Stimulated activated CD4-positive, alpha-beta T cell treated with anti-CD3 and anti-CD28 coated beads, TNF-alpha, amount 100 ng/mL, for 4 hours (primary cell): Measurements from ENCODE around the gene STXBP5.
"Not testable (repeated sequence)": the region's sequence is repeated elsewhere in the genome, so short reads cannot be mapped to it uniquely, and the experiment has no call there.

ENCODE experiments used
- DNase-seq, 3 experiments: peaks; one replicate each; pipeline ENCODE4 v3.0.0-alpha.2; 2020; ENCODE audit warnings: low read depth in 3 of 3

The STXBP5 gene

DNA sequence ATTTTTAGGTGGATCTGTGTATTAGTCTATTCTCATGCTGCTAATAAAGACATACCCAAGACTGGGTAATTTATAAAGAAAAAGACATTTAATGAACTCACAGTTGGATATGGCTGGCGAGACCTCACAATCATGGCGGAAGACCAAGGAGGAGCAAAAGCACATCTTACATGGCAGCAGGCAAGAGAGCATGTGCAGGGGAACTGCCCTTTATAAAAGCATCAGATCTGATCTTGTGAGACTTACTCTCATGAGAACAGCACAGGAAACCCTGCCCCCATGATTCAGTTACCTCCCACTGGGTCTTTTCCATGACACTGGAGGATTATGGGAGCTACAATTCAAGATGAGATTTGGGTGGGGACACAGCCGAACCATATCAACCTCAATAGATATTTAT is 176.6 kb downstream of the STXBP5 start:
- DNase-seq = not testable (repeated sequence)

DNA sequence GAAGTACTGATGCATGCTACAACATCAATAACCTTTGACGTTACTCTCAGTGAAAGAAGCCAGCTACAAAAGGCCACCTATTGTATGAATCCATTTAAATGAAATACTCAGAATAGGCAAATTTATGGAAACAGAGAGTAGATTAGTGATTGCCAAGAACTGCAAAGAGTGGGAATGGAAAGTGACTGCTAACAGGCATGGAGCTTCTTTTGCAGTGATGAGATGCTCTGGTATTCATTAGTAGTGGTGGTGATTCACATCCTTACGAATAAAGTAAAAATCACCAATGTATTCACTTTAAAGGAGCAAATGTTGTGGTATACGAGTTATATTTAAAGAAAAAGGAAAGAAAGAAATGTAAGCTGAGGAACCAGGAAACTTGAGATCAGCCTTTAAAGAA is 177.5 kb downstream of the STXBP5 start:
- no peak for DNase-seq

DNA sequence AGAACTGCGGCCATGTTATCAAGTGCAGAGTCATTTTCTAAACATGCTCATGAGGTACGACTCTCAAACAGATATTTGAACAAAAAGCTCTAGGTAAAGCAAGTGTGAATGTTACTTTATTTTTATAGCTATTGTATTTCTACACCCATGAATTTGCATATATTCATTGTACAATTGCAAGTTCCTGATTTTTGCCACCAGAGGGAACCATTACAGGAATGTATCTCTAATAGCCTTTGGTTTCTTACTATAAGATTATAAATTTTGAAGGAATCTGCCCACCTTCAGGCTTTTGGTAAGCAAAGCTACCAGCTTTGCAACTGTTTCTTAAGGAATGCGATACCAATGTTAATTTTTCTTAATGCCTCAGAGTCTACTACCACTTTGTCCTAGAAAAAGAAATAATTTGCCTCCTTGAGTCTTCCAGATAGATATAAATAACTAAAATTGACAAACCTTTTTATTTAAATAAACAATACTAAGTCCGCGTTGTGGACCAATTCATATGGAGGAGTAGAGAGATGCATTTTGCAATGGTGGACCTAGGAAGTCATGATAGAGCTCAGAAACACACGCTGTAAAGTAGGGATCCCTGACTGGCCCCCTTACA is 178.8 kb downstream of the STXBP5 start:
- no peak for DNase-seq

DNA sequence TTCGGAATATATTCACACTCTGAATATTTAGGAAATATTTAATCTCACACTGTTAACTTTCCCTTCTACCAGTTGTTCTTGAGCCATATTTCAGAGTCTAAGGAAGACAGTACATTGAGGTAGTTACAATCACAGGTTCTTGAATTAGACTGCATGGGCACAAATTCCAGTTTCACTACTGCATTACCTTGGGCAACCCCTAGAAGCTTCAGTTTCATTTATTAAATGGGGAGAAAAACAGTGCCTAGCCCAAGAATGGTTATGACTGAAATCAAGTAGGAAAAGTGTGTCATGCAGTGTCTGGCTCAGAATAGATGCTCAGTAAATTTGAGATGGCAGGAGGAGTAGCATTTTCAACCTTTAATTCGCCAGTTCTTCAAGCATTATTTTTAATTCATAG is 179.8 kb downstream of the STXBP5 start:
- no peak for DNase-seq

DNA sequence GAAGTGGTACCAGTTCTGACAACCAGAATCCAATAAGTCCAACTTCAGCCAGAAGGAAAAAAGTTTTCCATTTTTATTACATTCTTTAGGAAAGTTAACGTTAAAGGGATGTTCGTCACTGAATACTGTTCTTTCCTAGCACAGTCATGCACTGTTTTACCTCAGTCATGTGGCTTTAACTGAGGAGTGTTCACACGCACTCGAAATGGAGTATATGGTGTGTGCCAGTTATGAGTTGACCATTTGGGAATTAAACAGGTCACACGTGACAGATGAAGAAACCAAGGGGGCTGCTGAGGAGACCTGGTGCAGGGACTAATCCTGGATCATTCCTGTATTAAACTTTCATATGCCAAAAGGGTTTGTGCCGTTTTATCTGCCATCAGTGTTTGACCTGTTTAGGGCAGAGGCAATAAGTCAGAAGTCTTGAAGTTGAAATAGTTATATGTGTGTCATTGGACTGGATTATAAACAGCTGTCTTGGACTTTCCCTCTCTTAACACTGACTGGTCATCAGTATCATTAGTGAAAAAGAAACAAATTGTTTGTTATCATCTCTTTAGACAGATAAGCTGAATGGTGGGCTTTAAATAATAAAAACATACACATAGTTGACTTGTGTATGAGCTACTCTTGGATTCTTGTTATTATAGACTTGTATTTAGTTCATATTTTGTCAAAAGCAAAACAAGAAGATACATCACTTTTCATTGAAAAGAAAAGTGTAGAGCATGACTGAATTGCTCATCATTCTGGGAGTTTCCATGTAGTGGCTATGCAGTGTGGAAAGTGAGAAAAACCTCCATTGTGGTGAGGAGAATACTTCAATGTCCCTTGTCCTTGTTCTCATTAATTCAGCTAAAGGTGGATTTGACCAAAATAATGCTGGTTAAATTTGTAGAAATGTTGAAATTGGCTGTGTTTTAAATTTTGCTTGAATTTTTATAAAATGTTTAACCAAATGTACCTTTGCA is 180.8 kb downstream of the STXBP5 start:
- DNase-seq = no peak

DNA sequence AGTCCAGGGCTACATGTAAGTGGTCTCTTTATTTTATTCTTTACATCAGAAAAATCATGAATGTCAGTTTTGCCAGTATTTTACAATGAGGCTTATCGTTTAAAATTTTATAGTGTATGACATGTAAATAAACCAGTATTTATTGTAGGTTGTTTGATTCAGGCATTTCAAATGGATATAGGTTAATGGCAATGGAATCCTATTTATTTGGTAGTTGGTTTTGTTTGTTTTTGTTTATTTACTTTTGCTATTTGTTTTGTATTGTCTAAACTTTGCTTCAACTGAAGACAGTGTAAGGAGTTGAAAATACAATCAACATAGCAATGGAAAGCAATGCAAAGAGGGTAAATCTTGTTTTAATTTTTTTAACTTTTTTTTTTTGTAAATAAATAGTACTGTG is 185.2 kb downstream of the STXBP5 start:
- no peak for DNase-seq

DNA sequence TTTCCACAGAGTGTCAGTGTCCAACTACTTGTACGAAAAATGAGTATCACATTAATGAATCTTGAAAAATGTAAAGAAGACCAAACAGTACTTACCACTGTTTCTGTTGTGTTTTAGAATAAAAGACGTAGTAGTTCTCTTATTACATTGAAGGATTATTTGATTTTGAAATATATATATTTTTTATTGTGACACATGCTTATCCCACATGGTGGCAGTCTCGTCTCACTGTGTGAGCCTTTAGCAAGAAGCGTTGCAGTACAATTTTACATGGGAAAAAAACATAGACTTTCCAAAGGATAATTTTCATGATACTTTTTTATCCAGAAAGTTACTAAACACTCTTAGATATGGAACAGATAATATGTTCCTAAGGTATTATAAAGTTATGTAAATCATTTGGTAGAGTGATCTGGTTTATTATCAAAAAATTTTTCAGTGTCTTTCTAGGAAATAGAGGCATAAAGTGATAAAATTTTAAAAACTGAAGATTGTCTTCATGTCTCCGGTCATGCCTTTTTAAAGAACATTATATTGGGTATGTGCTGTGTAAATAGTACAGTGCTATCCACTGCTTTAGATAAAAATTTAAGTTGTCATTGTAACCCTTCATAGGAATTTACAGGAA is 186.8 kb downstream of the STXBP5 start:
- DNase-seq = no peak

DNA sequence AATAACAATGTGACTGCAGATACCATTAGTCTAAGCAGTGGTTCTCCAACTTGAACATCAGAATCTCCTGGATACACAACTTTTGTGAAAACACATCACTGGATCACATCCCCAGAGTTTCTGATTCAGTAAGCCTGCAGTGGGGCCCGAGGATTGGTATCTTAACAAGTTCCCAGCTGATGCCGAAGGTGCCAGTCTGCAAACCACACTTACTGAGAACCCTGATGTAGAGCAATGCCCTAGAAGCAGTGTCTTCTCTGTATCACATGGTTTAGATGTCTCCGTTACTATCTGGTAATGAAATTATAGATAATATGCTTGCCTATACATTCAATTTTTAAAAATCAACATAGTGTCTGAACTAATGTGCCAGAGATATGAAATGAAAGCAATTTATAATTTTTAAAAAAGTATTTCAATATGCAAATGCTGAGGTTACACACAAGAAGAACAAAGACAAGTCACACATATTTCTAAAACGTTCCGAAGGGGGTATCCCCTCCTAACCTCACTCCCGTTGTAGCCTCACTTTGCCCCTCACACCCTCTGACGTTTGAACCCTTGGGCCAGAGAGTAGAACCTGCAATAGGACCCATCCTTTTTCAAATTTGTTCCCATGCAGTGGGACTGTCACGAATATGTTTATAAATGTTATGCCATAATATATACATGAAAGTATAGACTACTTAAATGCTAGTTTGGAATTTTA is 188.9 kb downstream of the STXBP5 start:
- no peak for DNase-seq

DNA sequence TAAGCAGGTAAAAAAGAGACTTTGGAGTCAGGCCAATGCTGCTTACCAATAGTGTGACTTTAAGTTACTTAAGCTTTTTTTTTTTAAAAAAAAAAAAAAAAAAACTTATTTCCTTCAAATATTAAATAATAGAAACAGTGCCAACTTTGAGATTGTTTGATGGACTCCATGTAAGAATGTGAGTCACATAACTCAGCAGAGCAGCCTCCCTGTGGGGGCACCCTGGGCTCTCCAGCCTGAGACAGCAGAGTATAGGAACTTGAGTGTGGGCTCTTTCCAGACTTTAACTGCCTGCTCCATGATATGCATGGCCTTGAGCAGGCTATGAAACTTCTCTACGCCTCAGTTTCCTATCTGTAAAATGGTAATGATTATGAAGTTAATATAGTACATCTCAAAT is 190.9 kb downstream of the STXBP5 start:
- DNase-seq = no peak

DNA sequence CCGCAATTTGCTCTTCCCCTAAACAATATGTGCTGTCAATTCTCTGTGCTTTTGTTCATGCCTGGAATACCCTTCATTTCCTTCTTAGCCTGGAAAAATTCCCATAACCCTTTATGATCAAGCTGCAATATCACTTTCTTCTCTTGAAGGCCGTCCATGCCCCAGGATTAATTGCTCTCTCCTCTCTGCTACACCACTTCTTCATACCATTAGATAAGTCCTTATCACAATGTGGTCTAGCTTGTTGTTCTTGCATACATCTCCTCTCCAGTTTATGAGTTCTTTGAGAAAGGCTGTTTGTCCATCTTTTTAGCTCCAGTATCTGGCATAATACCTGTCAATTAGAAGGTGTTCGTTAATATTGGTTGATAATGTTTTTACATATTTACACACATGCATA is 193.1 kb downstream of the STXBP5 start:
- no peak for DNase-seq

DNA sequence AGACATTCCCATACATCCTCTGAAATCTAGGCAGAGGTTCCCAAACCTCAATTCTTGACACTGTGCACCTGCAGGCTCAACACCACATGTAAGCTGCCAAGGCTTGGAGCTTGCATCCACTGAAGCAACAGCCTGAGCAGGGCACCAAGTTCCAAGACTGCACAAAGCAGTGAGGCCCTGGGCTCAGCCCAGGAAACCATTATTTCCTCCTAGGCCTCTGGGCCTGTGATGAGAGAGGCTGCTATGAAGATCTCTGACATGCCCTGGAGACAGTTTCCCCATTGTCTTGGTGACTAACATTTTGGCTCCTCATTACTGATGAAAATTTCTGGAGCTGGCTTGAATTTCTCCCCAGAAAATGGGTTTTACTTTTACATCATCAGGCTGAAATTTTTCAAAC is 196.8 kb downstream of the STXBP5 start:
- DNase-seq = no peak

DNA sequence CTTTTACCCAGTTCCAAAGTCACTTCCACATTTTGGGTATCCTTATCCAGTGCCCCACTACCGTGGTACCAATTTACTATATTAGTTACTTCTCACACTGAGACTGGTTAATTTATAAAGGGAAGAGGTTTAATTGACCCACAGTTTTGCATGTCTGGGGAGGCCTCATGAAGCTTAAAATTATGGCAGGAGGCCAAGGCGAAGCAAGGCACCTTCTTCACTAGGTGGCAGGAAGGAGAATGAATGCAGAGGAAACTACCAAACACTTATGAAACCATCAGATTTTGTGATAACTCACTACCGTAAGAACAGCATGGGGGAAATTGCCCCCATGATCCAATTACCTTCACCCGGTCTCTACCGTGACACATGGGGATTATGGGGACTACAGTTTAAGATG is 197.6 kb downstream of the STXBP5 start:
- no peak for DNase-seq

DNA sequence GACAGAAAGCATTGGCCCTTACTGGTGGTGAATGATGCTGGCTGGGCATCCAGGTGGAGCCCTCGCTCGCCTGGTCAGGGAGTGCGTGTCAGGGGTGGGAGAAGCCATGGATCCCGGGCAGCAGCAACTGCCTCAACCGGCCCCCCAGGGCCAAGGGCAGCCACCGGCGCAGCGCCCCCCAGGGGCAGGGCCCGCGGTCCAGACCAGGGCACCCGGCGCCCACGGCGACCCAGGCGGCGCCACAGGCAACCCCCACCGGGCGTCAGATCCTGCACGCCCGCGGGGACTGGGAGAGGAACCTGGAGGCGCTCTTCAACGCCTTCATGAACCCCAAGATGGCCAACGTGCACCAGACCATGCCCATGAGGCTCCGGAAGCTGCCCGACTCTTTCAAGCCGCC is 202.6 kb downstream of the STXBP5 start:
- no peak for DNase-seq

DNA sequence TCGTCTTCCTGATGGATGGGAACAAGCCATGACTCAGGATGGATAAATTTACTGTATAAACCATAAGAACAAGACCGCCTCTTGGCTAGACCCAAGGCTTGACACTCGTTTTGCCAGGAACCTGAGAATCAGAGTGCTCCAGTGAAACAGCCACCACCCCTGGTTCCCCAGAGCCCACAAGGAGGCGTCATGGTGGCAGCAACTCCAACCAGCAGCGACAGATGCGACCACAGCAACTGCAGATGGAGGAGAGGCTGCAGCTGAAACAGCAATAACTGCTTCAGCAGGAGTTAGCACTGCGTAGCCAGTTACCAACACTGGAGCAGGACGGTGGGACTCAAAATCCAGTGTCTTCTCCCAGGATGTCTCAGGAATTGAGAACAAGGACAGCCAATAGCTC is 203.4 kb downstream of the STXBP5 start:
- no peak for DNase-seq

DNA sequence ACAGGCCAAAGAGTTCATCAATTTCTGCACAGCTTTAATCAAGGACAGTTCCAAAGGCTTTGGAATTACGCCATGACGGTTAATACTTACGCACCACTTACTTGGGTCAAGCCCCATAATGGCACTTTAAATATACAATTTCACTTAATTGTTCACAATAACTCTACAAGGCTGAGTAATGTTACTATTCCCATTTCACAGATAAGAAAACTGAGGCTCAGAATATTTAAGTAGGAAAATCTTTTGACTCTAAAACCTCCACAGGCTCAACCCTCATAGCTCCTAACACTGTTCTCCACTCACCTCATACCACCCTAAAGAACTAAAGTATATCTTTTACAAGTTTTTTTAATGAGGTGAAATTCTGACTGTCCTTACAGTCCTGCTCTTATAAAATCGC is 212.4 kb downstream of the STXBP5 start:
- DNase-seq = no peak

DNA sequence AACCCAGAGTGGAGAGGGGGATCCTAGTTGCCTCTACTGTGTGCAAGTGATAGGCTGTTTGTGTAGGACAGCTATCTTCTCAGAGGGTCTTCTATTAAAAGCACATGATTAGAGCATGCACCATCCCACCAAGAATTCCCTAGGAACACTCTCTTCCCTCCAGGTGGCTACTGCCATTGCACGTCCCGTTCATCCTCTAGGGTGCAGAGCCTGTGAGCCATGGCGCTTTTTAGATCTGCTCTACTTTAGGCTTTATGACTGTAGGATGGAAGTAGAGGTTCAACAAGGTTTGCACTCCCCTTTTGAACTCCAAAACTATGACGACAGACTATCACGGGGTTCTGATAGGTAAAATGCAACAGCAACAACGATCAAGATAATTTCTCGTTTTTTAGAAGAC is 213.7 kb downstream of the STXBP5 start:
- no peak for DNase-seq

DNA sequence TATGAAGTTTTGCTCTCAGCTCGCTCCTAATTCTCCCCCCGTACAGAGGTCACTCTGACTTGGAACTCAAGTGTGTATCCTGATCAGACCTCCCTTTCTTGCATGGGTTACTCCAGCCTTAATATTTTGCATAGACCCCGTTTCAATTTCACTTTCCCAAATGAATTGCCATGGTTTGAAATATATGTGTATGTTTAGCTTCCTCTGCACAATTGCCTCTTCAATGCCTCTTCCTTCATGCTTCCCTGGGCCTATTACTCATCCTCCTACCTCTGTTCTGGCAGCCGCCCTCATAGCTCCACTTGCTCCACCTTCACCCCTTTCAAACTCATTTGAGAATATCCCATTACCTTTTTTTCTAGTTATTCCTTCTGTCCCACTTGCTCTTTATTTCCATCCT is 214.3 kb downstream of the STXBP5 start:
- DNase-seq = no peak

DNA sequence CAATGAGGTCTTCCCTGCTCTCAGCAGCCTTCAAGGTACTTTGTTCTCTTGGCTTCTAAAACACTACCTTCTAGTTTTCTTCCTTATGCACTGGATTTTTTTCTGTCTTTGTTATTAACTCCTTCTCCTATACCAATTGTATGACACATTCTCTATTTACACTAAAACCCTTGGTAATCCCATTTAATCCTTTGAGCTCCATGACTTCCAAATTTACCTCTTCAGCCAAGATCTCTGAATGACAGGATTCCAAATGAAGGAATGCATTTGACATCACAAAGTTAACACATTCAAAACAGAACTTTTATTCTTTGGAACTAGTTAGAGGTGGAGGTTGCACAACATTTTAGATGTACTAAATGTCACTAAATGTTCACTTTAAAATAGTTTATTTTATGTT is 217.7 kb downstream of the STXBP5 start:
- no peak for DNase-seq

DNA sequence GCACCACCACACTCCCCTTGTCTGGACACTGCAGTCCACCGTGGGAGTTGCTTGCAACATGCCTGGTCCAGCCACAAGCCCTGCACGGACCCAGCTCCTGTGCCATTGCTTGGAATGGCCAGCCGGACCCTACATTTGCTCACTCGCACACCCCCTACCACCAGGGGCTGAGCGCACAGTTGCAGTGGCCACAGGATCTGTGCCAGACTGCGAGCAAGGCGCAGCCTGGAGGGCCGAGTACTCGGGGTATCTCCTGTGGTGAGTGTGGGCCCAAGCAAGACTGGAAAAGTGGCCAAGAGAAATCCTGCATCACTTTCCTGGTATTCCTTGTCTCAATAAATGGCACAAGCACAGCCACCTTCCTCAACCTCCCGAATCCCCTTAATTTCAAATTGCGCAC is 218.9 kb downstream of the STXBP5 start:
- DNase-seq = no peak

DNA sequence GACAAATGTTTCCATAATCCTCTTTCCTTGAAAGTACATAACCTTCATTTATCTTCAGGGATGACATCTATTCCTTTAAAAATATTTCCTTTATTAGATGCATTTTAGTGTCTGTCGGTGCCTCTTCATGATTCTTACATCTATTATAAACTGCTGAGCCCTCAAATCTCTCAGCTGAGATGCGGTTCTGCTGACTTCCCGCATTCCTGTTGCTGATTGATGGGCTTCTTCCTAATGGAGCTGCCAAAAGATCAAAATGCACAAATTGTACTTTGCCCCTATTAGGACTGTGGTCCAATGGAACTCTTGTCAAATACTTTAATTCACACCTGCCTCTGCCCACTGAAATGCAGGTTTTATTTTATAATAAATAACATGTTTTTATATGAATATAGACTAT is 225.6 kb downstream of the STXBP5 start:
- no peak for DNase-seq

DNA sequence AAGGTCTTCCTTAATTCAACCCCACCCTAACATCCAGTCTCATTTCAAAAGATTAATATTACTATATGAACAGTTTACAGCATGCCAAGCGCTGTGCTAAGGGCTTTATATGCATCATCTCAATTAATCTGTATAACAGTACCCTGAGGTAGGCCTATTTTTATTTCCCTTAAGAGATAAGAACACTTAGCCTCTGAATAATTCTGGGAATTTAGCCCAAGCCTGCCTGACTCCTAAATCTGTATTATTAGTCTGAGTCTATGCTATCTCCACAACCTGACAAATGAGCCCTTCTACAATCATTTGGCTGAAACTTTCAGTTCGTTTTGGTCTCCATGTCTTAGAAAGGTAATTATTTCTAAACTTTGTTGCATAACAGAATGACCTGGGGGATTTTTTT is 226.6 kb downstream of the STXBP5 start:
- no peak for DNase-seq

DNA sequence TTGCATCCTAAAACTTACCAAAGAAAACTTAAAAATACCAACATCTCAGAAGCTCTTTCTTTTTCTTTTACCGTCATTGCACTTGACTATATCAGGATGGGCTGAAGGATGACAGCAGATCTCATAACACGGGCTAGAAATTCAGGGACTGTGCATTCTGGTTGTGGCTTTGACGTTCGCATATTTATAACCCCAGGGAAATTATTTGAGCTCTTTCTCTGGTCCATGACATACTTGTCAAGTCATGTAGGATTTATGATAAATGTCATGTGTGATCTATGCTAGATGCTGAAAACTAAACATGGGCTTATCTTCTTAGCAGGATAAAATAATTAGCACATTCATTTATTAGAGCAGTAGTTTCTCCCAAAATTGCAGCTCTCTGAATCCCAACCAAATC is 229.9 kb downstream of the STXBP5 start:
- DNase-seq = no peak
